Skeletal muscle cell (primary cell): ENCODE measurements around the gene ACSM2A.
"Not testable (repeated sequence)": the region's sequence is repeated elsewhere in the genome, so short reads cannot be mapped to it uniquely, and the experiment has no call there.

Experiments used
- DNase-seq: peaks from one replicate; pipeline ENCODE4 v3.0.0-alpha.2; 2010; ENCODE audit warnings: low read depth
- H3K4me3 ChIP-seq: 2 replicates; pipeline ENCODE4 v1.5.1; 2011; ENCODE audit warnings: low read depth, mild to moderate bottlenecking, control low read depth, low read length, moderate library complexity

ACSM2A gene

DNA sequence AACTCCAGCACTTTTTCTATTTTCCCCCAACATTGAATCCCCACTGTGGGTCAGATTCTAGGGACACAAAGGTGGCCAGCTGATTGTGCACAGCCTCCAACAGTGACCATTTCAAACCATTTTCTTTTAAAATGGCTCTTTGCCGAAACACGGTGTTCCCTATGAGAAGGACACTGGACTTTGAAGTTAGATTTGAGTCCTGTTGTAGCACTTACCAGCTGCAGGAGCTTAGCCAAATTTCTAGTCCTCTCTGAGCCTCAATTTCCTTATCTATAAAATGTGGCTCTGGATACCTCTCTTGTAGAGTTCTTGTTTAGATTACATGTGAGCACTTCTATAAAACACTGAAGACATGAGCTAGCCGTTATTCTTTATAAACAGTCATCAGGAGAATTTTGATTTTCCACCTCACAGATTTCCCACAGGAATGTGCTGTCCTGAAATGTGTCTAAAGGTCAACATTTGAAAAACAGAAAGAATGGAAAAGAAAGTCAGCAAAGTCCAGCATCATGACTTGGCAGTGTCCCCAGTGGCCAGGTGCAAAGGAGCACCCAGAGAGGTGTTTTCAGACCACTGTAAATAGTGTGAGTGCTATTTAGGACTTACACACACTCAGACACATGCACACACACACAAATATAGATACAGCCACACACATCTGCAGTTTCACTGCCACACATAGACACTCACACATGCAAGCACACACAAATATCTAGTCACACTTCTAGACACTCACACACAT lies 4.5 kb upstream of the ACSM2A start:
- DNase-seq, H3K4me3 ChIP-seq: not testable (repeated sequence)

DNA sequence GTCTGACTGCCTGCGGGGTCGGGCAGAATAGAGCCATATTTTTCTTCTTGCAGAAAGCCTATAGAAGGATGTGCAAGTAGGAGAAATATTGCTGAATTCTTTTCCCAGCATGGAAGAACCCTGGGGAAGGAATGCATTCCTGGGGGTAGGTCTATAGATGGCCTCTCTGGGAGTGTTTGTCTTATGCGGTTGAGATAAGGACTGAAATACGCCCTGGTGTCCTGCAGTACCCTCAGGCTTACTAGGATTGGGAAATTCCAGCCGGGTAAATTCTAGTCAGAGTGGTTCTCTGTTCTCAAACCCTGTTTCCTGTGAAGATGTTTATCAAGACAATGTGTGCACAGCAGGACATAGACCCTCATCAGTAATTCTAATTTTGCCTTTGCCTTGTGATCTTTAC lies 2.3 kb downstream of the ACSM2A start:
- not testable (repeated sequence) for H3K4me3 ChIP-seq

DNA sequence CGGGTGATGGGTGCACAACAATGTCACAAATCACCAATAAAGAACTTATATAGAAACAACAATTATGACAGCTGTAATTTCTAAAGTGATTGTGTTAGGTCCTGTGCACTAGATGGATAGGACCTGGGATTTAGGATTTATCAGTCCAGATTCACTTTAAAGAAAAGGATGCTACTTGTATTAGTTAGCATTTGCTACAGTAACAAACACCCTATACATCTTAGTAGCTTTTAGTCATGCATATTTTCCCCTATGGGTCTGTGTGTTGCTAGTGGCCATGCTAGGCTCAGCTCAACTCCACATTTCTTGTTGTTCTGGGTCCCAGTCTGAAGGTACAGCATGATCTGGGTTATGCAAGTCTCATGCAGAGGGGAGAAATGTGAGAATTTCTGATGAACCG lies 7.9 kb downstream of the ACSM2A start:
- DNase-seq, H3K4me3 ChIP-seq: not testable (repeated sequence)

More for the DNA sequence above, 2.3 kb downstream of the ACSM2A start:
- DNase-seq: not testable (repeated sequence)

DNA sequence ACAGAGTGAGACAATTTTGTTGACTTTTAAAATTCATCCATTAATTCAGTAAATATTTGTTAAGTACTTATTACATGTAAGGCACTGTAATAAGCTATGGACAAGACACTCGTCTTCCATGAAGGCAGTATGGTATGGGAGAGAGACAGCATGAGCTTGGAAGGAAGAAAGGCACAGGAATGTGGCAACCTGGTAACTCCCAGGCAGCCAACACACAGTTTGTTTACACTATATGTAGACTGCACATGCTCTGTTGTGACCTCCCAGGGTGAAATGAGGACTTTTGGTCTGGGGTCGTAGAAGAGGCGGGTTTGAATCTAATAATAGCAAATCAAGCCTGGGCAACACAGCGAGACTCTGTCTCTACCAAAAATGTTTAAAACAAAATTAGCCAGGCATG lies 9.0 kb downstream of the ACSM2A start:
- not testable (repeated sequence) for H3K4me3 ChIP-seq, DNase-seq

DNA sequence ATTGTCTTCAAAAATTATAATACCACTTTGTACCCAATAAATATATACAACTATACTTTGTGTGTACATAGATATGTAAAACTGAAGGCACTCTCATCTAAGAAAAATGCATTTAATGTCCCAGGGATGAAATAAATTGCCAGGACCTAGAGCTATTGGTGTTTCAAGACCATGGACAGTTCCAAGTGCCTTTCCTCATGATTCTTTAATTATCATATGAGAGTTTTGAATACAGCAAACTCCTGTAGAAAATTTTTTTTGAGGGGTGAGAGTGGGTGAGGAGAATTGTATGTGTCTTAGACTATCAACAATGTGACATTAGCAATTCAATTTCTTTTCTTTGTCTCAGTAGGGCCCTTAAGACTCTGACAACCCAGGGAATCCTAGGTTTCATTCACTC lies 17.6 kb downstream of the ACSM2A start:
- H3K4me3 ChIP-seq, DNase-seq: not testable (repeated sequence)

DNA sequence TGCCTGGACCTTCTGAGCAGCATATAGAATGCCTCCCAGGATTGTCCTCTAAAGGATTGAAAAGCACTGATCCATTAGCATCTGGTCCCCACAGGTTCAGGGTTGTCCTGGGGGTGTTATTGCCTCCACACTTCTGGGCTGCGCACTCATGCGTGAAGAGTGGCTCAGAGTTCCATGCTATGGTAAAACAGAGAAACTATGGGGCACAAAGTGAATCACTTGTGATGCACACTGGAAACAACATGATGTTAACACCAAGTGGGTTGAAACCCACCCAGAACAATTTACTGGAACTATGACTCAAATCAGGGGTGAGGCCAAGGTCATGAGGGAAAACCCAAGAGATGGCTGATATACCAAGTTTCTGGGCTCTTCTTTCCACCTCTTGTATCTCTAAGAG lies 18.6 kb downstream of the ACSM2A start:
- not testable (repeated sequence) for DNase-seq

DNA sequence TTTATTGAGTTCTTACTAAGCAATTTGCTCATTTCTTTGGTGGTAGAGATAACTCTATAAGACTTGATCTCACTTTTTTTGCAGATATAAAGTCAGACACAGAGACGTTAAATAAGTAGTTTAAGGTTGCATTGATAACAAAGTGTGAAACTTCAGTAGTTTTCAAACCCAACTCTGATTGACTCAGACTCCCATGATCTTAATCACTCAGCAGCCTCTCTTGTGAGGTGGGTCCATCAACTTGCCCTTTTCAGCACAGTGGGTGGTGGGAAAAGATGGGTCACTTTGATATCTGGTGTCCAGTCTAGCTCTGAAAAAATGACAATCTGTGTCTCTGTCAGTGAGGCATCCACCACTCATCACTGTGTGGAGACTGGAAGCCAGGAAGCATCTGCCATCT lies 19.4 kb downstream of the ACSM2A start:
- not testable (repeated sequence) for H3K4me3 ChIP-seq, DNase-seq

More for the DNA sequence above, 18.6 kb downstream of the ACSM2A start:
- H3K4me3 ChIP-seq: not testable (repeated sequence)

DNA sequence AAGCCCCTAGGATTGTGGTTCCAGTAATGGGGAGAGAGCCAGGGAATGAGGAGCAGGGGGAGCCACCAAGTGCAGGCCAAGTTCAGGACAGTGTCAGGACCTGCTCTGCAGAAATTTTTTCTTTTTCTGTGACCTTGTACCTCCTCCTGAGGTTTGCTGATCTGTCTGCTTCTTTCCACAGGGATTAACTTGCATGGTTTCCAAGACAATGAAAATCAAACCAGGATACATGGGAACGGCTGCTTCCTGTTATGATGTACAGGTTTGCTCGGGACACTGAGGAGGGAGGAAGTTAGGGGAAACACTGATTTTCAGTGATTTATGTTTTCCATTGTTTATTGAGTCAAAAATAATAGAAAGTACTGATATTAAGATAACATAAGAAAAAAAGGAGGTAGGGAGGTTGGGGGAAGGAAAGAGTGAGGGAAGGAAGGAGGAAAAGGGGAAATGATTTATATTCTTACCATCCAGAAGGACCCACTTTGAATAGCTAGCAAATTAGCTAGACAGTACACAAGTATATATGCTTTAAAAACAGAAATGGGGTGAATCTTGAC lies 25.9 kb downstream of the ACSM2A start:
- not testable (repeated sequence) for H3K4me3 ChIP-seq, DNase-seq

DNA sequence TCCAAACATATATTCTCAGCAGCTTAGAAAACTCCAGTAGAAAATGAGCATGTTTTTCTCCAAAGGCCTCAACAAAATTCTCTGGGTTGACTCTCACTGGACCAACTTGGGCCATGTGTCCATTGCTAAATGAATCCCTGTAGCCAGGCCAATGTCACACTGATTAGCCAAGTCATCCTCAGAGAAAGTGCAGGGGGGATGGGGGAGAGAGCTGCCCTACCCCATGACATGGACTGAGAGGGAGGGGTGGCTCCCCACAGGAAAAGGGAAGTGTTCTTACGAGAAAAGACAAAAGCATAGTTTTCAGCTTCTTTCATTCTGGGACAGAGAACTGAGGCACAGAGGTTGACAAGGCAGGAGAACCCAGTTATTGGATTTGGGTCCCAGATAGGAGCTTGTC lies 32.7 kb downstream of the ACSM2A start:
- not testable (repeated sequence) for DNase-seq, H3K4me3 ChIP-seq

GRCh38 chr16:20484726-20485125 lies 33.4 kb downstream of the ACSM2A start:
- no peak overlapping the region for H3K4me3 ChIP-seq
- DNase-seq: no peak

DNA sequence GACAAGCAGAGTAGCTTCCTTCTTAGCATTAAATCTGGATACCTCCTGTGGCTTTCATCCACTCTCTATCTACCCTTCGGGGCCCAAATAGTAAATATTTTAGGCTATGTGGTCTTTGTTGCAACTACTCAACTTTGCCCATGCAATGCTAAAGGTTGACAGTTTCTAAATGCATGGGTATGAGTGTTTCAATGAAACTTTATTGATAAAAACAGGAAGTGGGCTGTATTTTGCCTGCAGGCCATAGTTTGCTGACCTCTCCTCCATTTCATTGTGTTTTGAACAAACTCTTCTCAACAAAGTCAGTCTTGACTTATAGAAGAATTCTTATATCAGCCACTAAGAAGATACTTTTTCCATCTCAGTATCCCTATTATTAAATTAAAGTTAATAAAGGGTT lies 34.1 kb downstream of the ACSM2A start:
- H3K4me3 ChIP-seq: no peak overlapping the region
- DNase-seq: no peak

DNA sequence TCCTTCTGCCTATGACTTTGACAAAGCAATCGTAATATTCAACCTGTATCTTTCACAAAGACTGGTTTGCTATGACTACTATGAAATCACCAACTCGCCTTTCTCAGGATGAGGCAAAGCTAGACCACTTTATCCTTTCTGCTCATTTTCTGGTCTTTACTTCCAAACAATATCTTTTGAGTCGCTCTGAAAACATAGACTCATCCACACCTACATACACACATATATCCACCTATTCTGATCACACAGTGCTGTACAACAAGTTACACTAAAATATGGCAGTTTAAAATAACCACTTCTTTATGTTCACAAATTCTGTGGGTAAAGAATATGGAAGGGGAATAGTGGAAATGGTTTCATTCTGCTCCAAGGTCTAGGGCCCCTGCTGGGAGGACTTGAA lies 39.7 kb downstream of the ACSM2A start:
- H3K4me3 ChIP-seq, DNase-seq: not testable (repeated sequence)

- DNase-seq, H3K4me3 ChIP-seq: not testable (repeated sequence)
Measured at GRCh38 chr16:20491448-20491847, 40.1 kb downstream of the ACSM2A start.

DNA sequence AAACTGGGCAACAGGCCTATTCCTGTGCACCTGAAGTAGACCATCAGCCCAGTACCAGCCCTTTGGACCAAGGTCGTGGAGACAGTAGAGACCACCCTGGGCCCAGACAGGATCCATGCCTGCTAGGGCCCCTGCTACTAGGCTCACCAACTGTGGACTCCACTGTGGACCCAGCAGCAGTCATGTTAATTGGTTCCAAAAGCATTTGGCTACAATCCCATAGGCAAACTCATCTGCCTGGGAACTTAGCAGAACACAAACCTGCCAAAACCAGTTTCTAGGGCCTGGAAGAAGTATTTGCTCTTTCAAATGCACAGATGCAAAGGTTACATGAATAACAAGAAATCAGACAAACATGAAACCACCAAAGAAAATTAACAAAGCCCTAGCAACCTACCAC lies 53.1 kb downstream of the ACSM2A start:
- no peak overlapping the region for H3K4me3 ChIP-seq
- no peak for DNase-seq

GRCh38 chr16:20507280-20507679 lies 56.0 kb downstream of the ACSM2A start:
- H3K4me3 ChIP-seq: no peak overlapping the region
- no peak for DNase-seq

DNA sequence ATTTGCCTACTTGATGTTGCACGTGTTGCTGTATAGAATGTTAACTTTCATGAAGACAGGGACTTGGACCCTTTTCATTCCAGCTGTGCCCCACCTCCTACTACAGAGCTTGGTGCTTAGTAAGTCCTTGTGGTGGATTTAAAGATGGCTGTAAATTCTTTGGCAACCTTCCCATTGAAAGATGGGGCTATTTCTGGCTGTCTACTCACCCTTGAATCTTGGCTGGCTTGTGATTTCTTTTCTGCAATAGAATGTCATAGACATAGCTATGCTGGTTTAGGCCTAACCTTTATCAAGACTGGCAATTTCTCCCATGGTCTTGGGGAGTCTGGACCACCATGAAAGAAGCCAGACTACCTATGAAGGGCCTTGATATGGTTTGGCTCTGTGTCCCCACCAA lies 59.0 kb downstream of the ACSM2A start:
- no peak overlapping the region for H3K4me3 ChIP-seq
- no peak for DNase-seq

DNA sequence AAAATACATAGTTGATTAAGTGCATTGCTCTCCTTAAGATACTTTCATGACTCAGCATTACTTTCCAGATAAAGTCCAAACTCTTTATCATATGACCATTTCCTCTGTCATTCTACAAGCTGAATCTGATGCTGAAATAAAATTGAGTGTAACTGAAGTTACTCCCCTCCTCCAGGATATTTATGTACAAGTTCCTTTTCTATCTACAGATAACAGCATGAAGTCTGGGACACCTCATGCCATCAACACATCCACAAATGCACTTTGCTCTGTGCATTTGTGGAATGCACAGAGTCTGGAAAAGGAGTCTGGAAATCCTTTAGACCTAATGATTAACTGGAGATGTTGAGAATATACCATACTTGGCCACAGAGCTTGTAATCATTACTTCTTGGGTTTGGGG lies 64.4 kb downstream of the ACSM2A start:
- H3K4me3 ChIP-seq: no peak overlapping the region
- DNase-seq: no peak

GRCh38 chr16:20517149-20517548 lies 65.8 kb downstream of the ACSM2A start:
- DNase-seq: no peak
- no peak overlapping the region for H3K4me3 ChIP-seq

- no peak overlapping the region for H3K4me3 ChIP-seq
- DNase-seq: no peak
Measured at GRCh38 chr16:20519231-20519630, 67.9 kb downstream of the ACSM2A start.

DNA sequence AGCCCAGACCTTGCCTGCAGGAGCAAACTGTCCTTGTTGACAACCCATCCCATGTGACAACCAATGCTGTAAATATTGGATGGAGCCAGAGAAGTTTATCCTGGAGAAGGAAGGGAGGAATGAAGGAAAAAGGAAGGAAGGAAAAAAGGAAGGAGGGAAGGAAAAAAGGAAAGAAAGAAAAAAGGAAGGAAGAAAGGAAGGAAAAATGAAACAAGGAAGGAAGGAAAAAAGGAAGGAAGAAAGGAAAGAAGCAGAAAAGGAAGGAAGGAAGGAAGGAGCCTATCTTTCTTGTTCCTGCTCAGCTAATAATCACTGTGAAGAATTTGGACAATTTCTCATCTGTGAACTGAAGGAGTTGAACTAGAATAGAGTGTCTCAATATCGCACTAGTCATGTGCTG lies 68.8 kb downstream of the ACSM2A start:
- no peak overlapping the region for H3K4me3 ChIP-seq
- no peak for DNase-seq

DNA sequence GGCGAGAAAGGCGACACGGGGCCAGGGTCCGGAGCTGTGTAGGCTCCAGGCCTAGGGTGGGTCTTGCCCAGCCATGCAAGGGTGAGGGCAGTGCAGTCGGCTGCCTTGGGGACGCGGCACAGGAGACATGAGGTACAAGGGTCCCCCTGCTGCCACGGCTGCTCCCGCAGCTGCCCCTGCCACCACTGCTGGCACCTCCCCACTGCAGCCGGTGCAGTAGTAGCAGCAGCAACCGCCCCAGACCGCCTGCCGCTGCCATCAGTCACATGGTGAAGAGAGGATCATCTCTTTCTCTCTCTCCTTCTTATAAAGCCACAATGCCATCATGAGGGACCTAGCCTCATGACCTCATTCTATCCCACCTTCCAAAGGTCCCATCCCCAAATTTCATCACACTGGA lies 80.5 kb downstream of the ACSM2A start:
- not testable (repeated sequence) for DNase-seq, H3K4me3 ChIP-seq
